SK-N-MC (cell line): Measurements from ENCODE around the gene KCNQ1.

Experiments
- DNase-seq: peaks from one replicate; pipeline ENCODE4 v3.0.0-alpha.2; 2011; ENCODE audit warnings: low read depth, low spot score
- H3K27ac ChIP-seq: fragments of 200-600 bp; sonication (generic); 2 replicates; pipeline ENCODE4 v1.5.1; 2016; ENCODE audit warnings: mixed run types
- H3K36me3 ChIP-seq: fragments of 200-600 bp; sonication (generic); 2 replicates; pipeline ENCODE4 v1.6.1; 2017; ENCODE audit warnings: antibody characterized with exemption, low read length, mixed read lengths; ENCODE audit not compliant: insufficient read depth
- H3K4me3 ChIP-seq: fragments of 200-600 bp; sonication (generic); 2 replicates; pipeline ENCODE4 v1.5.1; 2016
- H3K9ac ChIP-seq: fragments of 200-600 bp; sonication (generic); 2 replicates; pipeline ENCODE4 v1.8.0; 2017; ENCODE audit warnings: mixed run types, mixed read lengths; ENCODE audit not compliant: insufficient read length
- H3K9me3 ChIP-seq: fragments of 200-600 bp; sonication (generic); 2 replicates; pipeline ENCODE4 v1.6.1; 2017; ENCODE audit warnings: low read depth, mild to moderate bottlenecking, antibody characterized with exemption, low read length, moderate library complexity, mixed read lengths
- EZH2 ChIP-seq: fragments of 200-600 bp; sonication (generic); IDR thresholded peaks from one replicate; pipeline ENCODE4 v1.6.1; 2017; ENCODE audit warnings: antibody characterized with exemption
- FOXP2 ChIP-seq: optimal IDR thresholded peaks from 2 replicates; pipeline ENCODE3; 2011; ENCODE audit warnings: mild to moderate bottlenecking, moderate library complexity; ENCODE audit not compliant: insufficient read depth; ENCODE audit errors: extremely low read length, control extremely low read depth
- POLR2AphosphoS5 ChIP-seq: IDR thresholded peaks from 2 replicates; pipeline ENCODE4 v1.6.1; 2012; ENCODE audit warnings: mild to moderate bottlenecking, low read depth, low read length, borderline replicate concordance

The KCNQ1 gene

GRCh38 chr11:2530855-2531200 is 86.0 kb downstream of the KCNQ1 start:
- no peak for DNase-seq
- H3K4me3 ChIP-seq: no peak overlapping the region
- H3K9me3 ChIP-seq: no peaks in the 10 kb centered on the region
- H3K9ac ChIP-seq: no peak overlapping the region
- H3K27ac ChIP-seq: no peak overlapping the region
- TF ChIP-seq POLR2AphosphoS5: no peak
- no peaks in the 10 kb centered on the region for H3K36me3 ChIP-seq

GRCh38 chr11:2531277-2531986 is 86.6 kb downstream of the KCNQ1 start:
- DNase-seq: no peak
- TF ChIP-seq FOXP2 (no peak), EZH2 (no peak), POLR2AphosphoS5 (no peak)
- no peak overlapping the region for H3K27ac ChIP-seq
- H3K4me3 ChIP-seq: no peak overlapping the region
- H3K9ac ChIP-seq: no peak overlapping the region
- H3K9me3 ChIP-seq: no peaks in the 10 kb centered on the region
- H3K36me3 ChIP-seq: no peaks in the 10 kb centered on the region

GRCh38 chr11:2531987-2532703 is 87.3 kb downstream of the KCNQ1 start:
- no peaks in the 10 kb centered on the region for H3K9me3 ChIP-seq
- TF ChIP-seq FOXP2 (no peak), POLR2AphosphoS5 (no peak), EZH2 (no peak)
- no peak overlapping the region for H3K4me3 ChIP-seq
- no peak overlapping the region for H3K27ac ChIP-seq
- H3K36me3 ChIP-seq: no peaks in the 10 kb centered on the region
- H3K9ac ChIP-seq: no peak overlapping the region
- no peak for DNase-seq

- peak; percentile 63 for DNase-seq
- no peaks in the 10 kb centered on the region for H3K9me3 ChIP-seq
- no peak overlapping the region for H3K27ac ChIP-seq
- TF ChIP-seq POLR2AphosphoS5 (no peak), EZH2 (no peak), FOXP2 (peak; percentile 21)
- H3K9ac ChIP-seq: no peak overlapping the region
- H3K4me3 ChIP-seq: peak overlapping the region; percentile 58
- H3K36me3 ChIP-seq: no peaks in the 10 kb centered on the region
Measured at GRCh38 chr11:2532704-2533586, 88.1 kb downstream of the KCNQ1 start.

GRCh38 chr11:2533587-2534133 is 88.9 kb downstream of the KCNQ1 start:
- no peak overlapping the region for H3K9ac ChIP-seq
- TF ChIP-seq EZH2 (no peak), FOXP2 (no peak), POLR2AphosphoS5 (no peak)
- H3K27ac ChIP-seq: no peak overlapping the region

GRCh38 chr11:2534134-2534956 is 89.5 kb downstream of the KCNQ1 start:
- no peak overlapping the region for H3K4me3 ChIP-seq
- no peaks in the 10 kb centered on the region for H3K9me3 ChIP-seq
- no peak overlapping the region for H3K9ac ChIP-seq
- DNase-seq: no peak
- H3K36me3 ChIP-seq: no peaks in the 10 kb centered on the region
- no peak for TF ChIP-seq POLR2AphosphoS5
- TF ChIP-seq EZH2: no peak
- TF ChIP-seq FOXP2: no peak
- H3K27ac ChIP-seq: no peak overlapping the region

More at GRCh38 chr11:2533587-2534133, 88.9 kb downstream of the KCNQ1 start:
- no peak for DNase-seq
- H3K36me3 ChIP-seq: no peaks in the 10 kb centered on the region
- H3K9me3 ChIP-seq: no peaks in the 10 kb centered on the region
- no peak overlapping the region for H3K4me3 ChIP-seq

GRCh38 chr11:2534957-2535672 is 90.3 kb downstream of the KCNQ1 start:
- H3K36me3 ChIP-seq: no peaks in the 10 kb centered on the region
- no peak overlapping the region for H3K9ac ChIP-seq
- H3K27ac ChIP-seq: no peak overlapping the region
- no peaks in the 10 kb centered on the region for H3K9me3 ChIP-seq
- H3K4me3 ChIP-seq: no peak overlapping the region
- no peak for TF ChIP-seq EZH2
- TF ChIP-seq FOXP2: no peak
- TF ChIP-seq POLR2AphosphoS5: no peak
- no peak for DNase-seq
